Natural killer cell (primary cell): ENCODE data around the gene MPZL2. TPM values are rescaled to one million over a fixed set of nuclear protein-coding genes. Genes with fewer than 3 reads are reported as not detected.

ENCODE experiments used
- ATAC-seq, 3 donors: fragments of 150-1000 bp in 2 of 3; fragments of 200-7000 bp in 1 of 3; cut with Tn5 transposase; 1 replicate in 1 of 3; 2 replicates in 2 of 3; pipeline ENCODE4 v1.10.0; 2021; ENCODE audit warnings: mild to moderate bottlenecking in 2 of 3, moderate library complexity in 2 of 3
- DNase-seq, 2 donors: peaks; one replicate each; pipeline versions ENCODE4 v3.0.0 to v3.0.0-alpha.2; 2013 to 2021; ENCODE audit warnings: mixed read lengths in 1 of 2
- H3K27ac ChIP-seq: one replicate; pipeline ENCODE4 v1.5.1; 2013; ENCODE audit warnings: mild to moderate bottlenecking, low read length
- H3K27me3 ChIP-seq: one replicate; pipeline ENCODE4 v1.6.1; 2013; ENCODE audit warnings: low read length; ENCODE audit not compliant: control insufficient read depth, insufficient read depth
- H3K36me3 ChIP-seq: one replicate; pipeline ENCODE4 v1.6.1; 2013; ENCODE audit warnings: low read length; ENCODE audit not compliant: control insufficient read depth, insufficient read depth
- H3K4me1 ChIP-seq: one replicate; pipeline ENCODE4 v1.6.1; 2013; ENCODE audit warnings: low read length; ENCODE audit not compliant: control insufficient read depth, insufficient read depth
- H3K4me3 ChIP-seq: one replicate; pipeline ENCODE4 v1.5.1; 2013; ENCODE audit warnings: low read length
- H3K9me3 ChIP-seq: one replicate; pipeline ENCODE4 v1.6.1; 2013; ENCODE audit warnings: low read length; ENCODE audit not compliant: control insufficient read depth, insufficient read depth
- H3K27ac Mint-ChIP-seq, 2 donors: one replicate each; pipeline ENCODE4 v1.8.0; 2022; ENCODE audit warnings: mild to moderate bottlenecking in 2 of 2, mixed read lengths in 2 of 2, moderate library complexity in 1 of 2
- H3K27me3 Mint-ChIP-seq, 2 donors: one replicate each; pipeline ENCODE4 v1.8.0; 2022; ENCODE audit warnings: low read depth in 2 of 2, mixed read lengths in 2 of 2
- H3K36me3 Mint-ChIP-seq: one replicate; pipeline ENCODE4 v1.8.0; 2022; ENCODE audit warnings: mixed read lengths
- H3K4me1 Mint-ChIP-seq, 2 donors: one replicate each; pipeline ENCODE4 v1.8.0; 2022; ENCODE audit warnings: mixed read lengths in 2 of 2
- H3K4me3 Mint-ChIP-seq: one replicate; pipeline ENCODE4 v1.8.0; 2022; ENCODE audit warnings: mild to moderate bottlenecking, moderate library complexity, mixed read lengths
- H3K9me3 Mint-ChIP-seq, 2 donors: one replicate each; pipeline ENCODE4 v1.8.0; 2022; ENCODE audit warnings: mixed read lengths in 2 of 2
- CTCF ChIP-seq: fragments of 200-600 bp; IDR thresholded peaks from one replicate; pipeline ENCODE4 v1.8.0; 2022; ENCODE audit warnings: antibody characterized with exemption
- WGBS: methylation state at CpG from one replicate; pipeline ENCODE4 v1.1.7; 2013; ENCODE audit warnings: missing lambda C conversion rate; ENCODE audit not compliant: insufficient coverage; 5-methylcytosine and 5-hydroxymethylcytosine counted together
- intact Hi-C: fragments of 100-400 bp; cut with micrococcal nuclease; formaldehyde crosslinking; loops from one replicate; pipeline ENCODE4 v1.14.2; 2022
- total RNA-seq, 4 donors: library from RNA; stranded (reverse); fragments of 120-200 nt in 1 of 4; gene quantifications; one replicate each; pipeline versions ENCODE4 v1.2.3 to v1.2.4, GENCODE V29; 2013 to 2022

MPZL2 gene
- total RNA-seq, 3 donors from 2014 or later (not counting 1 experiment from before 2014, with no cell fraction given) = 0.49 to 0.58 TPM; not detected in 1

GRCh38 chr11:118286545-118286944 is 22.4 kb upstream of the MPZL2 start:
- ATAC-seq = no peak
- Histone ChIP-seq H3K4me3 (no peak overlapping the region), H3K36me3 (no peaks in the 10 kb centered on the region), H3K27me3 (no peaks in the 10 kb centered on the region), H3K27ac (no peak overlapping the region), H3K9me3 (no peaks in the 10 kb centered on the region), H3K4me1 (peaks cover 7% of the 10 kb centered on the region)
- H3K27ac Mint-ChIP-seq = no peak overlapping the region
- no peaks in the 10 kb centered on the region for H3K36me3 Mint-ChIP-seq
- H3K4me3 Mint-ChIP-seq = no peak overlapping the region
- 100% methylated on average over 1 of the region's 2 CpGs for WGBS
- intact Hi-C loops = no loop called here
- H3K9me3 Mint-ChIP-seq = no peaks in the 10 kb centered on the region
- H3K27me3 Mint-ChIP-seq = peaks cover 3 to 21% of the 10 kb centered on the region in 2 donors
- no peak for TF ChIP-seq CTCF
- peaks cover 8 to 9% of the 10 kb centered on the region in 2 donors for H3K4me1 Mint-ChIP-seq
- no peak for DNase-seq

GRCh38 chr11:118283756-118284350 is 19.8 kb upstream of the MPZL2 start:
- Mint-ChIP-seq H3K9me3 (no peaks in the 10 kb centered on the region), H3K27ac (no peak overlapping the region), H3K4me3 (no peak overlapping the region), H3K27me3 (peaks cover 0 to 16% of the 10 kb centered on the region in 2 donors), H3K36me3 (no peaks in the 10 kb centered on the region), H3K4me1 (peaks cover 0 to 5% of the 10 kb centered on the region in 2 donors)
- peaks cover 6% of the 10 kb centered on the region for H3K4me1 ChIP-seq
- TF ChIP-seq CTCF = no peak
- H3K9me3 ChIP-seq = no peaks in the 10 kb centered on the region
- WGBS = 32% methylated on average over 4 of the region's 4 CpGs
- DNase-seq (no peak), ATAC-seq (no peak)
- intact Hi-C loops = no loop called here
- H3K27ac ChIP-seq = no peak overlapping the region
- H3K27me3 ChIP-seq = no peaks in the 10 kb centered on the region
- no peak overlapping the region for H3K4me3 ChIP-seq
- no peaks in the 10 kb centered on the region for H3K36me3 ChIP-seq

GRCh38 chr11:118283037-118283636 is 19.0 kb upstream of the MPZL2 start:
- Mint-ChIP-seq H3K27me3 (peaks cover 0 to 20% of the 10 kb centered on the region in 2 donors), H3K27ac (no peak overlapping the region), H3K4me1 (peaks cover 0 to 5% of the 10 kb centered on the region in 2 donors), H3K36me3 (no peaks in the 10 kb centered on the region), H3K4me3 (no peak overlapping the region), H3K9me3 (no peaks in the 10 kb centered on the region)
- intact Hi-C loops = no loop called here
- Histone ChIP-seq H3K36me3 (no peaks in the 10 kb centered on the region), H3K4me3 (no peak overlapping the region), H3K4me1 (peaks cover 6% of the 10 kb centered on the region), H3K27me3 (no peaks in the 10 kb centered on the region), H3K9me3 (no peaks in the 10 kb centered on the region), H3K27ac (no peak overlapping the region)
- no peak for DNase-seq
- 92% methylated on average over 4 of the region's 5 CpGs for WGBS
- ATAC-seq = no peak
- TF ChIP-seq CTCF = no peak

GRCh38 chr11:118282606-118283005 is 18.5 kb upstream of the MPZL2 start:
- Mint-ChIP-seq H3K27me3 (peaks cover 0 to 20% of the 10 kb centered on the region in 2 donors), H3K36me3 (no peaks in the 10 kb centered on the region), H3K27ac (no peak overlapping the region), H3K4me1 (peaks cover 0 to 5% of the 10 kb centered on the region in 2 donors), H3K9me3 (no peaks in the 10 kb centered on the region), H3K4me3 (no peak overlapping the region)
- Histone ChIP-seq H3K36me3 (no peaks in the 10 kb centered on the region), H3K9me3 (no peaks in the 10 kb centered on the region), H3K4me1 (peaks cover 6% of the 10 kb centered on the region), H3K27me3 (no peaks in the 10 kb centered on the region), H3K27ac (no peak overlapping the region), H3K4me3 (no peak overlapping the region)
- WGBS = 90% methylated on average over 6 of the region's 6 CpGs
- ATAC-seq (no peak), DNase-seq (no peak)
- no peak for TF ChIP-seq CTCF
- intact Hi-C loops = no loop called here
